Fibroblast of pulmonary artery (primary cell): ENCODE results near the gene CENPH.
"Not testable (repeated sequence)": the region's sequence is repeated elsewhere in the genome, so short reads cannot be mapped to it uniquely, and the experiment has no call there.

Experiments
- DNase-seq: peaks from one replicate; pipeline ENCODE4 v3.0.0-alpha.2; 2010; ENCODE audit warnings: low read depth
- H3K4me3 ChIP-seq: replicated peaks from 2 replicates; pipeline ENCODE4 v1.5.1; 2011; ENCODE audit warnings: low read depth, mild to moderate bottlenecking, control low read depth, low read length, moderate library complexity
- CTCF ChIP-seq: IDR thresholded peaks from 2 replicates; pipeline ENCODE4 v1.5.1; 2011; ENCODE audit warnings: mild to moderate bottlenecking, control low read depth, low read length, inconsistent platforms; ENCODE audit errors: missing control alignments

CENPH gene

GRCh38 chr5:69234457-69235268 lies 45.3 kb downstream of the CENPH start, which contains the start of gene CDK7:
Gene CDK7 (plus strand): TSS chr5:69234886. CDS start chr5:69234976, 90 bp downstream.
- peak; percentile 93 for DNase-seq
- TF ChIP-seq CTCF, result no peak

DNA sequence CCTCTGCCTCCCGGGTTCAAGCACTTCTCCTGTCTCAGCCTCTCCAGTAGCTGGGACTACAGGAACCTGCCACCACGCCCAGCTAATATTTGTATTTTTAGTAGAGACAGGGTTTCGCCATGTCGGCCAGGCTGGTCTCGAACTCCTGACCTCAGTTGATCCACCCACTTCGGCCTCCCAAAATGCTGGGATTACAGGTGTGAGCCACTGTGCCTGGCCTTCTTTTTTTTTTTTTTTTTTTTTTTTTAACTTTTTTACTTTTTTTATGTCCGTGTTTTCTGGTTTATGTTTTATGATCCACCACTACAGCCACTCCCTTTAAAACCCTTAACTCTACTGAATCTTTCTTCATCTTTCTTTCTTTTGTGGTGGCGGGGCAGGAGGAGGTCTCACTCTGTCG lies 47.4 kb downstream of the CENPH start:
- DNase-seq, H3K4me3 ChIP-seq: not testable (repeated sequence)

More at GRCh38 chr5:69234457-69235268, 45.3 kb downstream of the CENPH start, which contains the start of gene CDK7:
- peak within 1 kb of the TSS; percentile 97 for H3K4me3 ChIP-seq

- no peak overlapping the region for H3K4me3 ChIP-seq
- no peak for TF ChIP-seq CTCF
- no peak for DNase-seq
Observed at GRCh38 chr5:69237877-69238276, 48.5 kb downstream of the CENPH start.

DNA sequence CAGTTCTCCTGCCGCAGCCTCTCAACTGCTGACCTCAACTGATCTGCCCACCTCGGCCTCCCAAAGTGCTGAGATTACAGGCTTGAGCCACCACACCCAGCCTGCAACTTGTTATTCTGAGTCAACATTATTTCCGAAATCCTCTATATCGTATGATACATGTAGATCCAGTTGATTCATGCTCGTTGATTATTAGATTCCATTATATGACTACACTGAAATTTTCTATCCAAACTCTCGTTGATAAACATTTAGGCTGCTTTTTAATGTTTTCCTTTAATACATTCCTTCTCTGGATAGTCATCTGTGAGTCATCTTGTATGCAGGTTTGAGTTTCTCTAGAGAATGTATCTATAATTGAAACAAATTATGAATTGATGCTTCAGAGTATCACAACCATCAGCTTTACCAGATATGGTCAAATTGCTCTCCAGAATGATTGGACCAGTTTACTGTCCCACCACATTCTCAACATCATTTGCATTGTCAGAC lies 49.4 kb downstream of the CENPH start:
- no peak for TF ChIP-seq CTCF
- DNase-seq, result peak; percentile 56
- no peak overlapping the region for H3K4me3 ChIP-seq

DNA sequence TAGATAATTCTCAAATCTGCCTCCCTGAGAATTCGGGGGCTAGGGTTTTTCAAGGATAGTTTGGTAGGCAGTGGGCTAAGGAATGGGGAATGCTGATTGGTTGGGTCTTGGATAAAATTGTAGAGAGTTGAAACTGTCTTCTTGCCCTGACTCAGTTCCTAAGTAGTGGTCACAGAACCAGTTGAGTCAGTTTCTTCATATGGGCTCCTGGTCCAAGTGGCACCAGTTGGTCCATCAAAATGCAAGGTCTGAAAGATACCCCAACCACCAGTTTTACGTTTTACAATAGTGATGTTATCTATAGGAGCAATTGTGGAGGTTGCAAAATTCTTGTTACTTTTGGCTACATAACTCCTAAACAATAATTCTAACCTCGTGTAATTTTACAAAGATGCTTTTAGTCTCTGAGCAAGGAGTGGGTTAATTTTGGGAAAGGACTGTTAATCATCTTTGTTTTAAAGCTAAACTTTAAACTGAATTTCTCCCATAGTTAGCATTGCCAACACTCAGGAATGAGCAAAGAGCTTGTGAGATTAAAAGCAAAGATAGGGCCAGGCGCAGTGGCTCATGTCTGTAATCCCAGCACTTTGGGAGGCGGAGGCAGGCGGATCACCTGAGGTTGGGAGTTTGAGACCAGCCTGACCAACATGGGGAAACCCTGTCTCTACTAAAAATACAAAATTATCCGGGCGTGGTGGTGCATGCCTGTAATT lies 53.0 kb downstream of the CENPH start:
- TF ChIP-seq CTCF, result no peak

DNA sequence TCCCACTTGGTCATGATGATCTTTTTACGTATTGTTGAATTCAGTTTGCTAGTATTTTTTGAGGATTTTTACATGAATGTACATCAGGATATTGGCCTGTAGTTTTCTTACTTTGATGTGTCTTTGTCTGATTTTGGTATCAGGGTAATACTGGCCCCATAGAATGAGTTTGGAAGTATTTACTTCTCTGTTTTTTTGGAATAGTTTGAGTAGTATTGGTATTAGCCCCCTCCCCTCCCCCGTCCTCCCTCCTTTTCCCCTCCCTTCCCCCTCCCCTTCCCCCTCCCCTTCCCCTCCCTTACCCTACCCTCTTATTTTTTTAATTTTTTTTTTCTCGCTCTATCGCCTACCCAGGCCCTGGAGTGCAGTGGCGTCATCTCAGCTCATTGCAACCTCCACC lies 55.6 kb downstream of the CENPH start:
- DNase-seq, result no peak
- H3K4me3 ChIP-seq, result no peak overlapping the region
- TF ChIP-seq CTCF, result no peak

More for the DNA sequence above, 53.0 kb downstream of the CENPH start:
- no peak overlapping the region for H3K4me3 ChIP-seq
- DNase-seq, result no peak

DNA sequence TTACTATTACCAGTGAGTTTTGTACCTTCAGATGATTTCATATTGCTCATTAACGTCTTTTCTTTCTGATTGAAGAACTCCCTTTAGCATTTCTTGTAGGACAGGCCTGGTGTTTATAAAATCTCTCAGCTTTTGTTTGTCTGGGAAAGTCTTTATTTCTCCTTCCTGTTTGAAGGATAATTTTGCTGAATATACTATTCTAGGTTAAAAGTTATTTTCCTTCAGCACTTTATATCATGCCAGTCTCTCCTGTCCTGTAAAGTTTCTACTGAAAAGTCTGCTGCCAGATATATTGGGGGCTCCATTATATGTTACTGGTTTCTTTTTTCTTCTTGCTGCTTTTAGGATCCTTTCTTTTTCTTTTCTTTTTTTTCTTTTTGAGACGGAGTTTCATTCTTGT lies 58.6 kb downstream of the CENPH start:
- DNase-seq, result no peak
- no peak for TF ChIP-seq CTCF
- no peak overlapping the region for H3K4me3 ChIP-seq
